WTC11 (cell line): Measurements from ENCODE around the gene CADM2. TPM values are rescaled to one million over a fixed set of nuclear protein-coding genes. Genes with fewer than 3 reads are reported as not detected.

Source experiments
- ATAC-seq: fragments of 200-7000 bp; cut with Tn5 transposase; 2 replicates; pipeline ENCODE4 v1.10.0; 2021; ENCODE audit warnings: mild to moderate bottlenecking, moderate library complexity
- CTCF ChIA-PET: fragments of 300-600 bp; sonication (Branson Sonifier 250); formaldehyde crosslinking; loops from one replicate; lab custom pipeline; 2021; ENCODE audit warnings: antibody characterized with exemption; lab: Charles Lee
- POLR2A ChIA-PET: fragments of 350-600 bp; sonication (Branson Sonifier 250); formaldehyde crosslinking; loops from one replicate; lab custom pipeline; 2021; ENCODE audit warnings: antibody characterized with exemption; lab: Charles Lee
- DNase-seq: peaks from one replicate; pipeline ENCODE4 v3.0.0; 2021; ENCODE audit warnings: low spot score
- H3K27ac Mint-ChIP-seq: 2 replicates; pipeline ENCODE4 v1.8.0; 2021; ENCODE audit warnings: mixed read lengths
- H3K27me3 Mint-ChIP-seq: 2 replicates; pipeline ENCODE4 v1.8.0; 2021; ENCODE audit warnings: low read depth, mild to moderate bottlenecking, moderate library complexity, mixed read lengths
- H3K36me3 Mint-ChIP-seq: 2 replicates; pipeline ENCODE4 v1.8.0; 2021; ENCODE audit warnings: mixed read lengths
- H3K4me1 Mint-ChIP-seq: 2 replicates; pipeline ENCODE4 v1.8.0; 2022; ENCODE audit warnings: mixed read lengths
- H3K4me3 Mint-ChIP-seq: 2 replicates; pipeline ENCODE4 v1.8.0; 2021; ENCODE audit warnings: mild to moderate bottlenecking, moderate library complexity, mixed read lengths
- H3K9me3 Mint-ChIP-seq: 2 replicates; pipeline ENCODE4 v1.8.0; 2021; ENCODE audit warnings: mixed read lengths
- ESRRA ChIP-seq: sonication (generic); formaldehyde crosslinking; IDR thresholded peaks from 2 replicates; pipeline ENCODE4 v1.8.1; 2022; ENCODE audit warnings: mild to moderate bottlenecking, missing genetic modification reagents, borderline replicate concordance
- FOXJ3 ChIP-seq: sonication (generic); formaldehyde crosslinking; IDR thresholded peaks from 2 replicates; pipeline ENCODE4 v1.9.0; 2021; ENCODE audit warnings: missing genetic modification reagents, mild to moderate bottlenecking, borderline replicate concordance
- FOXP1 ChIP-seq: sonication (generic); formaldehyde crosslinking; IDR thresholded peaks from 2 replicates; pipeline ENCODE4 v1.8.0; 2022; ENCODE audit warnings: missing genetic modification reagents, mild to moderate bottlenecking, moderate library complexity, borderline replicate concordance
- IRF2 ChIP-seq: sonication (generic); formaldehyde crosslinking; IDR thresholded peaks from 2 replicates; pipeline ENCODE4 v1.8.0; 2022; ENCODE audit warnings: low read depth, missing genetic modification reagents, borderline replicate concordance
- KAT7 ChIP-seq: sonication (generic); formaldehyde crosslinking; IDR thresholded peaks from 2 replicates; pipeline ENCODE4 v1.8.1; 2023; ENCODE audit warnings: missing genetic modification reagents, mild to moderate bottlenecking, borderline replicate concordance
- MLX ChIP-seq: sonication (generic); formaldehyde crosslinking; IDR thresholded peaks from 2 replicates; pipeline ENCODE4 v1.8.1; 2023; ENCODE audit warnings: mild to moderate bottlenecking, missing genetic modification reagents, moderate library complexity
- OVOL2 ChIP-seq: fragments of 250-450 bp; sonication (Bioruptor Pico); IDR thresholded peaks from 2 replicates; pipeline ENCODE4 v1.9.0; 2021; ENCODE audit warnings: mild to moderate bottlenecking, borderline replicate concordance
- PRDM15 ChIP-seq: sonication (generic); formaldehyde crosslinking; IDR thresholded peaks from 2 replicates; pipeline ENCODE4 v1.8.0; 2022; ENCODE audit warnings: missing genetic modification reagents
- TP53 ChIP-seq: sonication (generic); formaldehyde crosslinking; IDR thresholded peaks from 2 replicates; pipeline ENCODE4 v1.8.1; 2023; ENCODE audit warnings: mild to moderate bottlenecking, missing genetic modification reagents
- ZNF396 ChIP-seq: fragments of 250-450 bp; sonication (Bioruptor Pico); IDR thresholded peaks from 2 replicates; pipeline ENCODE4 v1.8.0; 2021; ENCODE audit warnings: mild to moderate bottlenecking, moderate library complexity, borderline replicate concordance
- ZNF416 ChIP-seq: fragments of 250-450 bp; sonication (Bioruptor Pico); IDR thresholded peaks from 2 replicates; pipeline ENCODE4 v1.9.0; 2021; ENCODE audit warnings: mild to moderate bottlenecking, inconsistent platforms
- ZNF423 ChIP-seq: fragments of 250-450 bp; sonication (Bioruptor Pico); IDR thresholded peaks from 2 replicates; pipeline ENCODE4 v2.1.2; 2022; ENCODE audit warnings: mild to moderate bottlenecking, moderate library complexity
- ZNF512 ChIP-seq: sonication (generic); formaldehyde crosslinking; IDR thresholded peaks from 2 replicates; pipeline ENCODE4 v1.8.1; 2022; ENCODE audit warnings: missing genetic modification reagents, borderline replicate concordance
- total RNA-seq: library from RNA; stranded (reverse); gene quantifications from 3 replicates; pipeline ENCODE4 v1.2.3, GENCODE V29; 2021
- TF ChIP-seq, protein P1 (sequence below): sonication (generic); formaldehyde crosslinking; IDR thresholded peaks from 2 replicates; pipeline ENCODE4 v1.8.1; 2023; ENCODE audit warnings: mild to moderate bottlenecking, missing genetic modification reagents, moderate library complexity
- TF ChIP-seq, protein P2 (sequence below): sonication (generic); formaldehyde crosslinking; IDR thresholded peaks from 2 replicates; pipeline ENCODE4 v1.8.1; 2022; ENCODE audit warnings: mild to moderate bottlenecking, moderate library complexity, missing genetic modification reagents
- TF ChIP-seq, protein P3 (sequence below): sonication (generic); formaldehyde crosslinking; IDR thresholded peaks from 2 replicates; pipeline ENCODE4 v1.8.1; 2023; ENCODE audit warnings: mild to moderate bottlenecking, moderate library complexity, missing genetic modification reagents
- TF ChIP-seq, protein P4 (sequence below): sonication (generic); formaldehyde crosslinking; IDR thresholded peaks from 2 replicates; pipeline ENCODE4 v1.8.0; 2022; ENCODE audit warnings: mild to moderate bottlenecking, missing genetic modification reagents
- TF ChIP-seq, protein P5 (sequence below): sonication (generic); formaldehyde crosslinking; IDR thresholded peaks from 2 replicates; pipeline ENCODE4 v1.8.0; 2023; ENCODE audit warnings: missing genetic modification reagents, mild to moderate bottlenecking, borderline replicate concordance

CADM2 gene
- total RNA-seq, 1 experiment from 2014 or later: 18.8 TPM

- TF ChIP-seq, protein P1, sequence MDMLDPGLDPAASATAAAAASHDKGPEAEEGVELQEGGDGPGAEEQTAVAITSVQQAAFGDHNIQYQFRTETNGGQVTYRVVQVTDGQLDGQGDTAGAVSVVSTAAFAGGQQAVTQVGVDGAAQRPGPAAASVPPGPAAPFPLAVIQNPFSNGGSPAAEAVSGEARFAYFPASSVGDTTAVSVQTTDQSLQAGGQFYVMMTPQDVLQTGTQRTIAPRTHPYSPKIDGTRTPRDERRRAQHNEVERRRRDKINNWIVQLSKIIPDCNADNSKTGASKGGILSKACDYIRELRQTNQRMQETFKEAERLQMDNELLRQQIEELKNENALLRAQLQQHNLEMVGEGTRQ (CRISPR knock-in tag): no peak
- TF ChIP-seq FOXJ3 (CRISPR knock-in tag): no peak
- TF ChIP-seq TP53 (CRISPR knock-in tag): no peak
- TF ChIP-seq ESRRA: no peak
- TF ChIP-seq, protein P2, sequence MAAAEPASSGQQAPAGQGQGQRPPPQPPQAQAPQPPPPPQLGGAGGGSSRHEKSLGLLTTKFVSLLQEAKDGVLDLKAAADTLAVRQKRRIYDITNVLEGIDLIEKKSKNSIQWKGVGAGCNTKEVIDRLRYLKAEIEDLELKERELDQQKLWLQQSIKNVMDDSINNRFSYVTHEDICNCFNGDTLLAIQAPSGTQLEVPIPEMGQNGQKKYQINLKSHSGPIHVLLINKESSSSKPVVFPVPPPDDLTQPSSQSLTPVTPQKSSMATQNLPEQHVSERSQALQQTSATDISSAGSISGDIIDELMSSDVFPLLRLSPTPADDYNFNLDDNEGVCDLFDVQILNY (CRISPR knock-in tag): no peak
- TF ChIP-seq, protein P3, sequence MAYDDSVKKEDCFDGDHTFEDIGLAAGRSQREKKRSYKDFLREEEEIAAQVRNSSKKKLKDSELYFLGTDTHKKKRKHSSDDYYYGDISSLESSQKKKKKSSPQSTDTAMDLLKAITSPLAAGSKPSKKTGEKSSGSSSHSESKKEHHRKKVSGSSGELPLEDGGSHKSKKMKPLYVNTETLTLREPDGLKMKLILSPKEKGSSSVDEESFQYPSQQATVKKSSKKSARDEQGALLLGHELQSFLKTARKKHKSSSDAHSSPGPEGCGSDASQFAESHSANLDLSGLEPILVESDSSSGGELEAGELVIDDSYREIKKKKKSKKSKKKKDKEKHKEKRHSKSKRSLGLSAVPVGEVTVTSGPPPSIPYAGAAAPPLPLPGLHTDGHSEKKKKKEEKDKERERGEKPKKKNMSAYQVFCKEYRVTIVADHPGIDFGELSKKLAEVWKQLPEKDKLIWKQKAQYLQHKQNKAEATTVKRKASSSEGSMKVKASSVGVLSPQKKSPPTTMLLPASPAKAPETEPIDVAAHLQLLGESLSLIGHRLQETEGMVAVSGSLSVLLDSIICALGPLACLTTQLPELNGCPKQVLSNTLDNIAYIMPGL (CRISPR knock-in tag): no peak
- TF ChIP-seq FOXP1: no peak
Observed at GRCh38 chr3:85051786-85052185, 93.0 kb downstream of the CADM2 start (continued).

DNA sequence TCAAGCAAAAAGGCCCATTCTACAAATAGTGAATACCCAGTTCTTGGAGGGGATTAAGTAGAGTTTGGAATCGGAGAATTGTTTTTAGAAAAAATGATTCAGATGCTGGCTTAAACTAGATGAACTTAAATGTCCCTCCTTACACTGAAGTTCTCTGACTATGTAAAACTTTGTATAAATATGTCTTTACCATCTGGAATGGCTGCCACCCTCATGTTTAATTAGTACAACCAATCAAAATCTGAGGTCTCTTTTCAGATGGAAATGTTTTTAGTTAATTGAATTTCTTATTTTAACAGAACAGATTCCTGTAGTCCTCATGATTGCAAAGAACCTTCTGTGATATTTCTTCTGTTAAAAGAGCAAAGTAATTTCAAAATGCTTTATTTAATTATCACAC, 94.8 kb downstream of the CADM2 start:
- POLR2A ChIA-PET: no interaction called here
- H3K36me3 Mint-ChIP-seq: peaks cover 4% of the 10 kb centered on the region; the same call in 1 of the 2 replicates
- H3K27me3 Mint-ChIP-seq: no peaks in the 10 kb centered on the region
- no peak overlapping the region for H3K4me3 Mint-ChIP-seq
- peaks cover 25% of the 10 kb centered on the region for H3K4me1 Mint-ChIP-seq
- ATAC-seq (no peak), DNase-seq (no peak)
- H3K9me3 Mint-ChIP-seq: peaks cover 5% of the 10 kb centered on the region
- CTCF ChIA-PET: no interaction called here
- H3K27ac Mint-ChIP-seq: no peak overlapping the region
- TF ChIP-seq KAT7 (CRISPR knock-in tag): no peak
- no peak for TF ChIP-seq ZNF416 (CRISPR knock-in tag)
- TF ChIP-seq ZNF396 (CRISPR knock-in tag): no peak
- TF ChIP-seq, protein P4, sequence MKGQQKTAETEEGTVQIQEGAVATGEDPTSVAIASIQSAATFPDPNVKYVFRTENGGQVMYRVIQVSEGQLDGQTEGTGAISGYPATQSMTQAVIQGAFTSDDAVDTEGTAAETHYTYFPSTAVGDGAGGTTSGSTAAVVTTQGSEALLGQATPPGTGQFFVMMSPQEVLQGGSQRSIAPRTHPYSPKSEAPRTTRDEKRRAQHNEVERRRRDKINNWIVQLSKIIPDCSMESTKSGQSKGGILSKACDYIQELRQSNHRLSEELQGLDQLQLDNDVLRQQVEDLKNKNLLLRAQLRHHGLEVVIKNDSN: no peak
- no peak for TF ChIP-seq ZNF512 (CRISPR knock-in tag)
- TF ChIP-seq, protein P1 (CRISPR knock-in tag): no peak
- no peak for TF ChIP-seq MLX (CRISPR knock-in tag)
- TF ChIP-seq OVOL2 (CRISPR knock-in tag): no peak
- no peak for TF ChIP-seq PRDM15 (CRISPR knock-in tag)
- no peak for TF ChIP-seq ZNF423 (CRISPR knock-in tag)
- TF ChIP-seq, protein P5, sequence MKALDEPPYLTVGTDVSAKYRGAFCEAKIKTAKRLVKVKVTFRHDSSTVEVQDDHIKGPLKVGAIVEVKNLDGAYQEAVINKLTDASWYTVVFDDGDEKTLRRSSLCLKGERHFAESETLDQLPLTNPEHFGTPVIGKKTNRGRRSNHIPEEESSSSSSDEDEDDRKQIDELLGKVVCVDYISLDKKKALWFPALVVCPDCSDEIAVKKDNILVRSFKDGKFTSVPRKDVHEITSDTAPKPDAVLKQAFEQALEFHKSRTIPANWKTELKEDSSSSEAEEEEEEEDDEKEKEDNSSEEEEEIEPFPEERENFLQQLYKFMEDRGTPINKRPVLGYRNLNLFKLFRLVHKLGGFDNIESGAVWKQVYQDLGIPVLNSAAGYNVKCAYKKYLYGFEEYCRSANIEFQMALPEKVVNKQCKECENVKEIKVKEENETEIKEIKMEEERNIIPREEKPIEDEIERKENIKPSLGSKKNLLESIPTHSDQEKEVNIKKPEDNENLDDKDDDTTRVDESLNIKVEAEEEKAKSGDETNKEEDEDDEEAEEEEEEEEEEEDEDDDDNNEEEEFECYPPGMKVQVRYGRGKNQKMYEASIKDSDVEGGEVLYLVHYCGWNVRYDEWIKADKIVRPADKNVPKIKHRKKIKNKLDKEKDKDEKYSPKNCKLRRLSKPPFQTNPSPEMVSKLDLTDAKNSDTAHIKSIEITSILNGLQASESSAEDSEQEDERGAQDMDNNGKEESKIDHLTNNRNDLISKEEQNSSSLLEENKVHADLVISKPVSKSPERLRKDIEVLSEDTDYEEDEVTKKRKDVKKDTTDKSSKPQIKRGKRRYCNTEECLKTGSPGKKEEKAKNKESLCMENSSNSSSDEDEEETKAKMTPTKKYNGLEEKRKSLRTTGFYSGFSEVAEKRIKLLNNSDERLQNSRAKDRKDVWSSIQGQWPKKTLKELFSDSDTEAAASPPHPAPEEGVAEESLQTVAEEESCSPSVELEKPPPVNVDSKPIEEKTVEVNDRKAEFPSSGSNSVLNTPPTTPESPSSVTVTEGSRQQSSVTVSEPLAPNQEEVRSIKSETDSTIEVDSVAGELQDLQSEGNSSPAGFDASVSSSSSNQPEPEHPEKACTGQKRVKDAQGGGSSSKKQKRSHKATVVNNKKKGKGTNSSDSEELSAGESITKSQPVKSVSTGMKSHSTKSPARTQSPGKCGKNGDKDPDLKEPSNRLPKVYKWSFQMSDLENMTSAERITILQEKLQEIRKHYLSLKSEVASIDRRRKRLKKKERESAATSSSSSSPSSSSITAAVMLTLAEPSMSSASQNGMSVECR (CRISPR knock-in tag): no peak
- TF ChIP-seq IRF2 (CRISPR knock-in tag): no peak
